Measurements from ENCODE around the gene CCL4. TPM values are rescaled to one million over a fixed set of nuclear protein-coding genes. Genes with fewer than 3 reads are reported as not detected.

The CCL4 gene
- total RNA-seq, 1 experiment from 2014 or later: 0.51 TPM

GRCh38 chr17:36148559-36149295, 45.1 kb downstream of the CCL4 start:
- intact Hi-C loops (cut with micrococcal nuclease; ENCODE audit: unreplicated experiment): loop anchor here (2.0 kb wide), 1 partner anchor 180 kb away; no protein-coding TSS in a partner anchor
- ChIA-PET CTCF (interaction anchor here (0.5 to 1.7 kb wide), 7 partner anchors 73 to 200 kb away, joined by 3 to 11 read pairs (median 6); no protein-coding TSS in a partner anchor), POLR2A (no interaction called here)
- no peak overlapping the region for H3K27ac ChIP-seq (ENCODE audit: low read length)
- TF ChIP-seq CTCF (IDR thresholded peaks at IDR 0.05): peak; percentile 99
- no peak for TF ChIP-seq POLR2AphosphoS5 (IDR thresholded peaks at IDR 0.05; ENCODE audit: low read depth, low read length)
- TF ChIP-seq REST (IDR thresholded peaks at IDR 0.05; ENCODE audit: insufficient read depth in 1 of 2, low read depth in 2 of 2, low read length in 1 of 2): no peak
- TF ChIP-seq SIN3A (IDR thresholded peaks at IDR 0.05; ENCODE audit: borderline replicate concordance, insufficient read depth, low read depth, low read length): no peak
- no peak for TF ChIP-seq TCF7L2 (IDR thresholded peaks at IDR 0.05; ENCODE audit: low read depth, low read length)
- in situ Hi-C loops (cut with HindIII; ENCODE audit: low pct_unique_long_range_greater_than_20kb, low sequenced_read_pairs): no loop called here
- H3K27me3 ChIP-seq (ENCODE audit: control insufficient read depth, insufficient read depth, low read length): peaks cover 22% of the 10 kb centered on the region
- H3K36me3 ChIP-seq (ENCODE audit: control insufficient read depth, insufficient read depth, low read length): no peaks in the 10 kb centered on the region
- no peak overlapping the region for H3K4me3 ChIP-seq (ENCODE audit: low read depth in 2 of 2, low read length in 2 of 2)
- DNase-seq (ENCODE audit: low read depth, low spot score) (peak; percentile 56), ATAC-seq (peak; percentile 96)
- peaks cover 2% of the 10 kb centered on the region; the same call in 1 of the 2 replicates for H3K4me1 ChIP-seq (ENCODE audit: control insufficient read depth, insufficient read depth, low read length)
- H3K9me3 ChIP-seq (ENCODE audit: control insufficient read depth, insufficient read depth, low read depth, low read length): no peaks in the 10 kb centered on the region
- no TSS peak for BruUV-seq (replicated peaks)

GRCh38 chr17:36149296-36149820, 45.7 kb downstream of the CCL4 start:
- Histone ChIP-seq H3K27ac (ENCODE audit: low read length) (no peak overlapping the region), H3K4me3 (ENCODE audit: low read depth in 2 of 2, low read length in 2 of 2) (no peak overlapping the region), H3K36me3 (ENCODE audit: control insufficient read depth, insufficient read depth, low read length) (no peaks in the 10 kb centered on the region), H3K9me3 (ENCODE audit: control insufficient read depth, insufficient read depth, low read depth, low read length) (no peaks in the 10 kb centered on the region), H3K4me1 (ENCODE audit: control insufficient read depth, insufficient read depth, low read length) (peaks cover 2% of the 10 kb centered on the region; the same call in 1 of the 2 replicates), H3K27me3 (ENCODE audit: control insufficient read depth, insufficient read depth, low read length) (peaks cover 27% of the 10 kb centered on the region)
- DNase-seq (ENCODE audit: low read depth, low spot score): no peak
- TF ChIP-seq REST (IDR thresholded peaks at IDR 0.05; ENCODE audit: insufficient read depth in 1 of 2, low read depth in 2 of 2, low read length in 1 of 2): no peak
- no peak for TF ChIP-seq TCF7L2 (IDR thresholded peaks at IDR 0.05; ENCODE audit: low read depth, low read length)
- TF ChIP-seq SIN3A (IDR thresholded peaks at IDR 0.05; ENCODE audit: borderline replicate concordance, insufficient read depth, low read depth, low read length): no peak
- peak; percentile 69 for ATAC-seq
- ChIA-PET POLR2A (no interaction called here), CTCF (interaction anchor here (0.6 to 1.7 kb wide), 4 partner anchors 76 to 180 kb away, joined by 5 to 11 read pairs (median 8); no protein-coding TSS in a partner anchor)
- no TSS peak for BruUV-seq (replicated peaks)
- in situ Hi-C loops (cut with HindIII; ENCODE audit: low pct_unique_long_range_greater_than_20kb, low sequenced_read_pairs): no loop called here
- intact Hi-C loops (cut with micrococcal nuclease; ENCODE audit: unreplicated experiment): loop anchor here (2.0 kb wide), 1 partner anchor 181 kb away; no protein-coding TSS in a partner anchor
